Liver (tissue), 9 donors: ENCODE measurements around the gene CDC42BPA. TPM values are rescaled to one million over a fixed set of nuclear protein-coding genes. Genes with fewer than 3 reads are reported as not detected.

ENCODE experiments used
- DNase-seq: peaks from one replicate; pipeline ENCODE4 v3.0.0-alpha.2; 2017; ENCODE audit warnings: low spot score
- H3K27ac ChIP-seq, 2 donors: one replicate each; pipeline ENCODE4 v1.7.0; 2013; ENCODE audit warnings: inconsistent platforms in 2 of 2, low read length in 2 of 2, control low read depth in 1 of 2, low read depth in 1 of 2, mild to moderate bottlenecking in 1 of 2
- H3K27me3 ChIP-seq, 4 donors: one replicate each; pipeline versions ENCODE4 v1.6.1 to v1.7.0; 2013; ENCODE audit warnings: low read length in 3 of 4, inconsistent platforms in 1 of 4, mild to moderate bottlenecking in 1 of 4, moderate library complexity in 1 of 4; ENCODE audit not compliant: control insufficient read depth in 4 of 4, insufficient read depth in 4 of 4
- H3K36me3 ChIP-seq, 4 donors: one replicate each; pipeline versions ENCODE4 v1.6.1 to v1.7.0; 2013; ENCODE audit warnings: low read length in 3 of 4, mild to moderate bottlenecking in 3 of 4, low read depth in 1 of 4, moderate library complexity in 1 of 4; ENCODE audit not compliant: control insufficient read depth in 4 of 4, insufficient read depth in 3 of 4
- H3K4me1 ChIP-seq, 4 donors: one replicate each; pipeline versions ENCODE4 v1.6.1 to v1.7.0; 2013; ENCODE audit warnings: low read length in 3 of 4, mild to moderate bottlenecking in 3 of 4, moderate library complexity in 1 of 4; ENCODE audit not compliant: control insufficient read depth in 4 of 4, insufficient read depth in 4 of 4
- H3K4me3 ChIP-seq, 3 donors: one replicate each; pipeline versions ENCODE4 v1.6.1 to v1.7.0; 2013; ENCODE audit warnings: low read length in 3 of 3, control low read depth in 1 of 3, low read depth in 1 of 3, mild to moderate bottlenecking in 1 of 3
- H3K9ac ChIP-seq, 2 donors: one replicate each; pipeline ENCODE4 v1.7.0; 2013; ENCODE audit warnings: low read length in 2 of 2, mild to moderate bottlenecking in 2 of 2, moderate library complexity in 2 of 2, control low read depth in 1 of 2, low read depth in 1 of 2
- H3K9me3 ChIP-seq, 4 donors: one replicate each; pipeline versions ENCODE4 v1.6.1 to v1.7.0; 2013; ENCODE audit warnings: low read length in 3 of 4; ENCODE audit not compliant: control insufficient read depth in 4 of 4
- CTCF ChIP-seq: fragments of 150-350 bp; IDR thresholded peaks from 2 replicates; pipeline ENCODE4 v1.5.1; 2017; ENCODE audit warnings: improper control_type of control experiment, low read depth, low read length; ENCODE audit not compliant: missing input control
- EGR1 ChIP-seq, 2 donors: IDR thresholded peaks; 2 replicates each; pipeline ENCODE4 v1.6.1; 2016 to 2018; ENCODE audit warnings: antibody characterized with exemption in 2 of 2, low read depth in 2 of 2
- FOXA1 ChIP-seq: IDR thresholded peaks from 2 replicates; pipeline ENCODE4 v1.6.1; 2016; ENCODE audit warnings: antibody characterized with exemption
- FOXA2 ChIP-seq: IDR thresholded peaks from 2 replicates; pipeline ENCODE4 v1.6.1; 2016; ENCODE audit warnings: antibody characterized with exemption
- GABPA ChIP-seq, 2 donors: IDR thresholded peaks in 1 of 2; conservative IDR thresholded peaks in 1 of 2; 2 replicates each; pipeline ENCODE4 v1.6.1; 2016; ENCODE audit warnings: antibody characterized with exemption in 2 of 2, mild to moderate bottlenecking in 1 of 2, moderate library complexity in 1 of 2
- HNF4A ChIP-seq, 2 donors: conservative IDR thresholded peaks; 2 replicates each; pipeline ENCODE4 v1.6.1; 2016; ENCODE audit warnings: antibody characterized with exemption in 2 of 2, mild to moderate bottlenecking in 2 of 2
- HNF4G ChIP-seq: IDR thresholded peaks from 2 replicates; pipeline ENCODE4 v1.6.1; 2016; ENCODE audit warnings: antibody characterized with exemption
- JUND ChIP-seq, 2 donors: IDR thresholded peaks; 2 replicates each; pipeline ENCODE4 v1.6.1; 2016; ENCODE audit warnings: antibody characterized with exemption in 2 of 2
- MAX ChIP-seq: IDR thresholded peaks from 2 replicates; pipeline ENCODE4 v1.6.1; 2016; ENCODE audit warnings: antibody characterized with exemption
- NR2F2 ChIP-seq: IDR thresholded peaks from 2 replicates; pipeline ENCODE4 v1.6.1; 2016; ENCODE audit warnings: antibody characterized with exemption
- RAD21 ChIP-seq, 2 donors: IDR thresholded peaks; 2 replicates each; pipeline ENCODE4 v1.6.1; 2016; ENCODE audit warnings: antibody characterized with exemption in 2 of 2, mild to moderate bottlenecking in 2 of 2
- RXRA ChIP-seq, 2 donors: IDR thresholded peaks; 2 replicates each; pipeline ENCODE4 v1.6.1; 2017 to 2018; ENCODE audit warnings: antibody characterized with exemption in 2 of 2, mild to moderate bottlenecking in 1 of 2
- SP1 ChIP-seq: IDR thresholded peaks from 2 replicates; pipeline ENCODE4 v1.6.1; 2018; ENCODE audit warnings: antibody characterized with exemption, mild to moderate bottlenecking
- TAF1 ChIP-seq: conservative IDR thresholded peaks from 2 replicates; pipeline ENCODE4 v1.6.1; 2016; ENCODE audit warnings: antibody characterized with exemption, mild to moderate bottlenecking
- YY1 ChIP-seq: IDR thresholded peaks from 2 replicates; pipeline ENCODE4 v1.6.1; 2016; ENCODE audit warnings: antibody characterized with exemption, mild to moderate bottlenecking
- ZBTB33 ChIP-seq: IDR thresholded peaks from 2 replicates; pipeline ENCODE4 v1.6.1; 2016; ENCODE audit warnings: antibody characterized with exemption
- WGBS: extraction: QIAGEN DNeasy Blood & Tissue Kit; methylation state at CpG from one replicate; pipeline ENCODE4 v1.1.7; 2013; 5-methylcytosine and 5-hydroxymethylcytosine counted together
- polyA plus RNA-seq, 2 donors: library from polyadenylated mRNA; stranded (reverse) in 1 of 2; unstranded in 1 of 2; fragments of 200-250 nt in 1 of 2; fragments of >200 nt in 1 of 2; fragmentation: Nextera tagmentation in 1 of 2; extraction: Ambion mirVana in 1 of 2; gene quantifications; one replicate each; pipeline versions ENCODE4 v1.2.1 to v1.2.3, GENCODE V29; 2013 to 2015
- total RNA-seq, 2 donors: library from RNA; depleted of rRNA; stranded (reverse); fragments of >200 nt; gene quantifications; one replicate each; pipeline ENCODE4 v1.2.3, GENCODE V29; 2014
- TF ChIP-seq, protein P1 (sequence below): IDR thresholded peaks from 2 replicates; pipeline ENCODE4 v1.6.1; 2016; ENCODE audit warnings: antibody characterized with exemption, mild to moderate bottlenecking
- TF ChIP-seq, protein P2 (sequence below): IDR thresholded peaks from 2 replicates; pipeline ENCODE4 v1.6.1; 2016; ENCODE audit warnings: antibody characterized with exemption
- donor health status: healthy.
- donor health status: healthy.
- donor health status: healthy.
- donor health status: healthy.
- donor health status: healthy.

The CDC42BPA gene
- total and polyA plus RNA-seq, 4 donors, result 5.8 to 39.9 (median 24.3) TPM

- TF ChIP-seq, protein P1, sequence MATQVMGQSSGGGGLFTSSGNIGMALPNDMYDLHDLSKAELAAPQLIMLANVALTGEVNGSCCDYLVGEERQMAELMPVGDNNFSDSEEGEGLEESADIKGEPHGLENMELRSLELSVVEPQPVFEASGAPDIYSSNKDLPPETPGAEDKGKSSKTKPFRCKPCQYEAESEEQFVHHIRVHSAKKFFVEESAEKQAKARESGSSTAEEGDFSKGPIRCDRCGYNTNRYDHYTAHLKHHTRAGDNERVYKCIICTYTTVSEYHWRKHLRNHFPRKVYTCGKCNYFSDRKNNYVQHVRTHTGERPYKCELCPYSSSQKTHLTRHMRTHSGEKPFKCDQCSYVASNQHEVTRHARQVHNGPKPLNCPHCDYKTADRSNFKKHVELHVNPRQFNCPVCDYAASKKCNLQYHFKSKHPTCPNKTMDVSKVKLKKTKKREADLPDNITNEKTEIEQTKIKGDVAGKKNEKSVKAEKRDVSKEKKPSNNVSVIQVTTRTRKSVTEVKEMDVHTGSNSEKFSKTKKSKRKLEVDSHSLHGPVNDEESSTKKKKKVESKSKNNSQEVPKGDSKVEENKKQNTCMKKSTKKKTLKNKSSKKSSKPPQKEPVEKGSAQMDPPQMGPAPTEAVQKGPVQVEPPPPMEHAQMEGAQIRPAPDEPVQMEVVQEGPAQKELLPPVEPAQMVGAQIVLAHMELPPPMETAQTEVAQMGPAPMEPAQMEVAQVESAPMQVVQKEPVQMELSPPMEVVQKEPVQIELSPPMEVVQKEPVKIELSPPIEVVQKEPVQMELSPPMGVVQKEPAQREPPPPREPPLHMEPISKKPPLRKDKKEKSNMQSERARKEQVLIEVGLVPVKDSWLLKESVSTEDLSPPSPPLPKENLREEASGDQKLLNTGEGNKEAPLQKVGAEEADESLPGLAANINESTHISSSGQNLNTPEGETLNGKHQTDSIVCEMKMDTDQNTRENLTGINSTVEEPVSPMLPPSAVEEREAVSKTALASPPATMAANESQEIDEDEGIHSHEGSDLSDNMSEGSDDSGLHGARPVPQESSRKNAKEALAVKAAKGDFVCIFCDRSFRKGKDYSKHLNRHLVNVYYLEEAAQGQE, result no peak
- TF ChIP-seq SP1 (no peak), HNF4A (conservative IDR thresholded peaks at IDR 0.05) (no peak), EGR1 (IDR thresholded peaks at IDR 0.05; ENCODE audit: low read depth in 2 of 2) (no peak)
Measured at GRCh38 chr1:226982451-226983177, 335.7 kb downstream of the CDC42BPA start (continued).

GRCh38 chr1:226981838-226982237 lies 336.5 kb downstream of the CDC42BPA start:
- no peaks in the 10 kb centered on the region for H3K27me3 ChIP-seq
- no peak overlapping the region for H3K4me3 ChIP-seq
- no peak overlapping the region for H3K27ac ChIP-seq
- no peak overlapping the region for H3K9ac ChIP-seq
- 95% methylated on average over 18 of the region's 18 CpGs for WGBS
- peaks cover 13 to 34% (median 26%) of the 10 kb centered on the region in 4 donors for H3K4me1 ChIP-seq
- H3K36me3 ChIP-seq, result peaks cover 14 to 53% (median 21%) of the 10 kb centered on the region in 4 donors
- DNase-seq, result no peak
- no peaks in the 10 kb centered on the region for H3K9me3 ChIP-seq
- no peak for TF ChIP-seq HNF4G
- TF ChIP-seq FOXA2, result no peak
- no peak for TF ChIP-seq JUND (IDR thresholded peaks at IDR 0.05)
- TF ChIP-seq RAD21 (IDR thresholded peaks at IDR 0.05), result no peak
- TF ChIP-seq ZBTB33, result no peak
- no peak for TF ChIP-seq SP1
- no peak for TF ChIP-seq GABPA (IDR thresholded peaks at IDR 0.05 in 1 of 2, conservative IDR thresholded peaks at IDR 0.05 in 1 of 2)
- no peak for TF ChIP-seq MAX
- no peak for TF ChIP-seq RXRA (IDR thresholded peaks at IDR 0.05)
- no peak for TF ChIP-seq YY1

DNA sequence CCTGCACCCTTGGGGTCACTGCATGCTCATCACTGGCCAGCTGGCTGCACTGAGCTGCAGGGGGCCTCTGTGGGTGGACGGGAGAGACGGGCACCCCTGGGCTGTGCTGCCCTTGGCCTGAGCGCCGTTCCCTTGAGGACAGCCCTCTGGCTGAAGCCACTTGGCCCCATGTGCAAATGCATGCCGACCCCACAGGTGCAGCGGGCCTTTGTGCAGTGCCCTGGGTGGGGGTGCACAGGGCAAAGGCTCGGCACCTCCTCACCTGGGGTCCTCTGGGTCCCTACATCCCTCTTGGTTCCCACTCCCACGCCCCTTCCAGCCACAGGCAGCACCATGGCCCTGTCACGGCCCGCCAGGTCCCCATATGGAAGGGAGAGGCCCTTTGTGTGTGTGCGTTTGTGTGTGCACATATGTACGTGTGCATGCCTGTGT lies 336.9 kb downstream of the CDC42BPA start:
- 81% methylated on average over 12 of the region's 12 CpGs for WGBS
- DNase-seq, result no peak
- H3K4me3 ChIP-seq, result no peak overlapping the region
- H3K9ac ChIP-seq, result no peak overlapping the region
- no peaks in the 10 kb centered on the region for H3K27me3 ChIP-seq
- peaks cover 13 to 38% (median 28%) of the 10 kb centered on the region in 4 donors for H3K4me1 ChIP-seq
- peaks cover 14 to 49% (median 19%) of the 10 kb centered on the region in 4 donors for H3K36me3 ChIP-seq
- no peak overlapping the region for H3K27ac ChIP-seq
- no peaks in the 10 kb centered on the region for H3K9me3 ChIP-seq
- no peak for TF ChIP-seq CTCF
- TF ChIP-seq JUND (IDR thresholded peaks at IDR 0.05), result no peak
- TF ChIP-seq ZBTB33, result no peak
- no peak for TF ChIP-seq FOXA1
- TF ChIP-seq MAX, result no peak
- no peak for TF ChIP-seq NR2F2
- no peak for TF ChIP-seq HNF4G
- no peak for TF ChIP-seq GABPA (IDR thresholded peaks at IDR 0.05 in 1 of 2, conservative IDR thresholded peaks at IDR 0.05 in 1 of 2)
- TF ChIP-seq RXRA (IDR thresholded peaks at IDR 0.05), result no peak
- TF ChIP-seq TAF1, result no peak
- no peak for TF ChIP-seq HNF4A (conservative IDR thresholded peaks at IDR 0.05)
- TF ChIP-seq, protein P2, sequence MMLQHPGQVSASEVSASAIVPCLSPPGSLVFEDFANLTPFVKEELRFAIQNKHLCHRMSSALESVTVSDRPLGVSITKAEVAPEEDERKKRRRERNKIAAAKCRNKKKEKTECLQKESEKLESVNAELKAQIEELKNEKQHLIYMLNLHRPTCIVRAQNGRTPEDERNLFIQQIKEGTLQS, result no peak
- no peak for TF ChIP-seq SP1
- no peak for TF ChIP-seq FOXA2
- no peak for TF ChIP-seq YY1
- no peak for TF ChIP-seq EGR1 (IDR thresholded peaks at IDR 0.05; ENCODE audit: low read depth in 2 of 2)
